ENCODE data around the gene HOXC9.

The HOXC9 gene

GRCh38 chr12:53963434-53964314 is 36.3 kb upstream of the HOXC9 start:
- DNase-seq = no peak

- DNase-seq = no peak
These were observed 35.6 kb upstream of the HOXC9 start for GRCh38 chr12:53964315-53964713.

- DNase-seq = no peak
These were observed 34.5 kb upstream of the HOXC9 start for GRCh38 chr12:53965281-53966084.

- DNase-seq = no peak
These were observed 33.9 kb upstream of the HOXC9 start for GRCh38 chr12:53966085-53966384.

- no peak for DNase-seq
These were observed 33.4 kb upstream of the HOXC9 start for GRCh38 chr12:53966385-53967133.

- no peak for DNase-seq
These were observed 32.5 kb upstream of the HOXC9 start for GRCh38 chr12:53967421-53967925.

GRCh38 chr12:53968214-53969127 is 31.5 kb upstream of the HOXC9 start:
- DNase-seq = no peak

- no peak for DNase-seq
These were observed 30.2 kb upstream of the HOXC9 start for GRCh38 chr12:53969588-53970259.

GRCh38 chr12:53970451-53970850 is 29.5 kb upstream of the HOXC9 start:
- no peak for DNase-seq

- no peak for DNase-seq
These were observed 28.8 kb upstream of the HOXC9 start for GRCh38 chr12:53971129-53971528.

GRCh38 chr12:53971686-53972085 is 28.3 kb upstream of the HOXC9 start:
- no peak for DNase-seq

- DNase-seq = no peak
These were observed 27.7 kb upstream of the HOXC9 start for GRCh38 chr12:53972152-53972702.

- DNase-seq = no peak
These were observed 27.2 kb upstream of the HOXC9 start, which contains the start of gene HOXC11 for GRCh38 chr12:53972722-53973235. TSS of gene HOXC11 (plus strand) at chr12:53973126. CDS start at chr12:53973242, 116 bp downstream.

GRCh38 chr12:53973236-53974042 is 26.5 kb upstream of the HOXC9 start:
- DNase-seq = no peak

- DNase-seq = no peak
These were observed 25.6 kb upstream of the HOXC9 start, which contains the start of gene HOTAIR for GRCh38 chr12:53974084-53975063. TSS of gene HOTAIR (minus strand) at chr12:53974954.

GRCh38 chr12:53975064-53975471 is 24.9 kb upstream of the HOXC9 start:
- DNase-seq = no peak

- DNase-seq = no peak
These were observed 24.3 kb upstream of the HOXC9 start for GRCh38 chr12:53975479-53976152.

Measured in NK-92 treated with Interleukin-12 subunit alpha and Interleukin-12 subunit beta, amount 100 ng/mL, for 24 hours (cell line).